A673 (cell line): ENCODE measurements around the gene RSPRY1.

Experiments used
- EZH2 ChIP-seq: fragments of 200-600 bp; sonication (generic); IDR thresholded peaks from 2 replicates; pipeline ENCODE4 v1.6.1; 2017; ENCODE audit warnings: borderline replicate concordance, low read depth, mild to moderate bottlenecking, mixed read lengths, antibody characterized with exemption, low read length; ENCODE audit not compliant: poor library complexity, severe bottlenecking
- TF ChIP-seq, protein P1 (sequence below): fragments of 300-800, 200-600 bp; sonication (generic); conservative IDR thresholded peaks from 2 replicates; pipeline ENCODE4 v1.5.1; 2017; ENCODE audit warnings: low read depth, mild to moderate bottlenecking, antibody characterized with exemption, low read length, moderate library complexity, mixed read lengths

GRCh38 chr16:57289391-57290257 lies 103.5 kb downstream of the RSPRY1 start:
- TF ChIP-seq, protein P1, sequence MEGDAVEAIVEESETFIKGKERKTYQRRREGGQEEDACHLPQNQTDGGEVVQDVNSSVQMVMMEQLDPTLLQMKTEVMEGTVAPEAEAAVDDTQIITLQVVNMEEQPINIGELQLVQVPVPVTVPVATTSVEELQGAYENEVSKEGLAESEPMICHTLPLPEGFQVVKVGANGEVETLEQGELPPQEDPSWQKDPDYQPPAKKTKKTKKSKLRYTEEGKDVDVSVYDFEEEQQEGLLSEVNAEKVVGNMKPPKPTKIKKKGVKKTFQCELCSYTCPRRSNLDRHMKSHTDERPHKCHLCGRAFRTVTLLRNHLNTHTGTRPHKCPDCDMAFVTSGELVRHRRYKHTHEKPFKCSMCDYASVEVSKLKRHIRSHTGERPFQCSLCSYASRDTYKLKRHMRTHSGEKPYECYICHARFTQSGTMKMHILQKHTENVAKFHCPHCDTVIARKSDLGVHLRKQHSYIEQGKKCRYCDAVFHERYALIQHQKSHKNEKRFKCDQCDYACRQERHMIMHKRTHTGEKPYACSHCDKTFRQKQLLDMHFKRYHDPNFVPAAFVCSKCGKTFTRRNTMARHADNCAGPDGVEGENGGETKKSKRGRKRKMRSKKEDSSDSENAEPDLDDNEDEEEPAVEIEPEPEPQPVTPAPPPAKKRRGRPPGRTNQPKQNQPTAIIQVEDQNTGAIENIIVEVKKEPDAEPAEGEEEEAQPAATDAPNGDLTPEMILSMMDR = no peak
- no peak for TF ChIP-seq EZH2
